ENCODE results near the gene GPATCH2. TPM values are rescaled to one million over a fixed set of nuclear protein-coding genes. Genes with fewer than 3 reads are reported as not detected.

The GPATCH2 gene
- total RNA-seq, 1 donor from 2014 or later: 39.3 TPM

DNA sequence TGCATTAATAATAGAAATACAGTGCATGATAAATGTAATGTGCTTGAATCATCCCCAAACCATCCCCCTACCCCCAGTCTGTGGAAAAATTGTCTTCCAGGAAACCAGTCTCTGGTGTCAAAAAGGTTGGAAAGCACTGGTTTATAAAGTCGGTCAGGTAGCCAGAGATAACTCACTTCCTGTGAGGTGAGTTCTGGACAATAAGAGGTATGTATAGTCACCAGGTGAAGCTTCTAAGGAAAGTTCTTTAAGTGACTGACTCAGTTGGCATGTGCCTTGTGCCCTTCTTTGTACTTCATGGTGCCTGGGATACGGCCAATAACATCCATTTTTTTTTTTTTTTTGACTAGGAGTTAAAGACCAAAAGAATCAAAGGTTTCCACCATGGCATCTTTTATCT lies 103.7 kb downstream of the GPATCH2 start:
- no peaks in the 10 kb centered on the region for H3K4me1 ChIP-seq
- no peaks in the 10 kb centered on the region for H3K4me1 Mint-ChIP-seq
- H3K9me3 ChIP-seq (ENCODE audit: low read depth): no peaks in the 10 kb centered on the region
- no peaks in the 10 kb centered on the region for H3K36me3 ChIP-seq
- no peaks in the 10 kb centered on the region for H3F3A ChIP-seq (ENCODE audit: low read depth)
- H3K36me3 Mint-ChIP-seq: peaks cover 8% of the 10 kb centered on the region
- no peaks in the 10 kb centered on the region for H4K20me1 ChIP-seq (ENCODE audit: low read depth)
- DNase-seq (ENCODE audit: low spot score): no peak
- H3K9ac ChIP-seq: no peak overlapping the region
- no peaks in the 10 kb centered on the region for H3K27me3 ChIP-seq
- H2AFZ ChIP-seq (replicated peaks): no peak overlapping the region
- no peak overlapping the region for H3K4me2 ChIP-seq
- H3K4me3 Mint-ChIP-seq: no peak overlapping the region
- TF ChIP-seq EZH2 (IDR thresholded peaks at IDR 0.05) (no peak), CTCF (IDR thresholded peaks at IDR 0.05) (no peak), EZH2phosphoT487 (IDR thresholded peaks at IDR 0.05) (no peak)
- H3K4me3 ChIP-seq: no peak overlapping the region
- H3K27ac ChIP-seq: no peak overlapping the region
- peaks cover 3% of the 10 kb centered on the region for H3K9me3 Mint-ChIP-seq
- H3K27me3 Mint-ChIP-seq (ENCODE audit: insufficient read depth, low read depth): no peaks in the 10 kb centered on the region
- no peaks in the 10 kb centered on the region for H3K79me2 ChIP-seq (ENCODE audit: low read depth)
- H3K27ac Mint-ChIP-seq: no peak overlapping the region

DNA sequence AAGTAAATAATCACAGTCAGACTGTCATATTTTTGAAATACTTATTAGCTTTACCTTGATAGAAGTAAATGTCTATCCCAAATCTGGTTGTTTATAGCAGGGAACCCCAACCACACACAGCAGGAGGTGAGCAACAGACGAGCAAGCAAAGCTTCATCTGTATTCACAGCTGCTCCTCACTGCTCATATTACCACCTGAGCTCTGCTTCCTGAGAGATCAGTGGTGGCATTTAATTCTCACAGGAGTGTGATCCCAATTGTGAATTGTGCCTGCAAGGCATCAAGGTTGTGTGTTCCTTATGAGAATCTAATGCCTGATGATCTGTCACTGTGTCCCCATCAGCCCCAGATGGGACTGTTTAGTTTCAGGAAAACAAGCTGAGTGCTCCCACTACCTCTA lies 104.3 kb downstream of the GPATCH2 start:
- no peaks in the 10 kb centered on the region for H3K27me3 ChIP-seq
- no peak for DNase-seq (ENCODE audit: low spot score)
- no peak overlapping the region for H3K4me3 Mint-ChIP-seq
- H3K79me2 ChIP-seq (ENCODE audit: low read depth): no peaks in the 10 kb centered on the region
- H3K27ac Mint-ChIP-seq: no peak overlapping the region
- no peaks in the 10 kb centered on the region for H3K9me3 ChIP-seq (ENCODE audit: low read depth)
- H3K4me1 Mint-ChIP-seq: no peaks in the 10 kb centered on the region
- TF ChIP-seq EZH2 (IDR thresholded peaks at IDR 0.05) (no peak), EZH2phosphoT487 (IDR thresholded peaks at IDR 0.05) (no peak), CTCF (IDR thresholded peaks at IDR 0.05) (no peak)
- no peaks in the 10 kb centered on the region for H3K27me3 Mint-ChIP-seq (ENCODE audit: insufficient read depth, low read depth)
- no peak overlapping the region for H3K9ac ChIP-seq
- H3K4me2 ChIP-seq: no peak overlapping the region
- H3K36me3 ChIP-seq: no peaks in the 10 kb centered on the region
- no peak overlapping the region for H3K27ac ChIP-seq
- no peaks in the 10 kb centered on the region for H3F3A ChIP-seq (ENCODE audit: low read depth)
- H3K36me3 Mint-ChIP-seq: peaks cover 8% of the 10 kb centered on the region
- no peak overlapping the region for H2AFZ ChIP-seq (replicated peaks)
- H3K9me3 Mint-ChIP-seq: peaks cover 3% of the 10 kb centered on the region
- H4K20me1 ChIP-seq (ENCODE audit: low read depth): no peaks in the 10 kb centered on the region
- no peak overlapping the region for H3K4me3 ChIP-seq
- no peaks in the 10 kb centered on the region for H3K4me1 ChIP-seq

- Histone ChIP-seq H3K36me3 (no peaks in the 10 kb centered on the region), H3K9me3 (ENCODE audit: low read depth) (no peaks in the 10 kb centered on the region), H3K27ac (no peak overlapping the region), H3K4me2 (no peak overlapping the region), H2AFZ (replicated peaks) (no peak overlapping the region), H3K4me1 (no peaks in the 10 kb centered on the region), H3K9ac (no peak overlapping the region), H3K27me3 (no peaks in the 10 kb centered on the region), H3F3A (ENCODE audit: low read depth) (no peaks in the 10 kb centered on the region), H3K4me3 (no peak overlapping the region), H3K79me2 (ENCODE audit: low read depth) (no peaks in the 10 kb centered on the region), H4K20me1 (ENCODE audit: low read depth) (no peaks in the 10 kb centered on the region)
- no peaks in the 10 kb centered on the region for H3K4me1 Mint-ChIP-seq
- no peak for DNase-seq (ENCODE audit: low spot score)
- H3K9me3 Mint-ChIP-seq: peaks cover 3% of the 10 kb centered on the region
- TF ChIP-seq EZH2 (IDR thresholded peaks at IDR 0.05) (no peak), EZH2phosphoT487 (IDR thresholded peaks at IDR 0.05) (no peak), CTCF (IDR thresholded peaks at IDR 0.05) (no peak)
- H3K36me3 Mint-ChIP-seq: peaks cover 8% of the 10 kb centered on the region
- H3K4me3 Mint-ChIP-seq: no peak overlapping the region
- H3K27me3 Mint-ChIP-seq (ENCODE audit: insufficient read depth, low read depth): no peaks in the 10 kb centered on the region
- no peak overlapping the region for H3K27ac Mint-ChIP-seq
Observed at GRCh38 chr1:217525773-217526490, 105.0 kb downstream of the GPATCH2 start.
